Measurements from ENCODE around the gene PLCG2.
"Not testable (repeated sequence)": the region's sequence is repeated elsewhere in the genome, so short reads cannot be mapped to it uniquely, and the experiment has no call there.

The PLCG2 gene

DNA sequence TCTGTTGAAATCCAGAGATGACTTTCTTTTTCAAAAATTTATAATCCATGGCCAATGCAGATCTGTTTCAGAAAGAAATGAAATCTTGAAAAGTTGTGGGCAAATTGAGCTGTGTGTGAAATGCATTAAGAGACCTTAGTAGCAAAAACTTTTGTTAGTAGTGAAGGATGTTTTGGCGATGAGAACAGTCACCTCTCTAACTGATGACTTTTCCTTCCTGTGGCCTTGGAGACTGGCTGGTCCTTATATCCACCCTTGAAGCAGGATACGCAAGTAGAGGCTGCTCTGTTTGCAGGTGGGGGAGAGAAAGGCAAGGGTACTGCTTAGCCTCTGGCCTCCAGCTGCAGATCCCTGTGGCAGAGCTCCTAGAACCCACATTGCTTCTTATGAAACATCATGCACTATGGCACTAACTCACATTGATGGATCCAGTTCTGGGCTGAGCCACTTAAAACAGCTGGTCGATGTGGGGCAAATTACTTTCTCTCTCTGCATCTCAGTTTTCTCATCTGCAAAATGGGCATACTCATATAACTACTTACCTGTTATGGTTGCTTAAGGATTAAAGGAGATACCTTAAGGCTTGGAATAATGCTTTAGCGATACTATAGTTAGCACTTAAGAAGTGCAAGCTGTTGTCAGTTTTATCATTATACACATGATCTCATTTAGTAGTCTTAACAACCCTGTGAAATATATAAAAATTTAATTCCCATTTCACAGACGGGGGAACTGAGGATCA, 142.9 kb downstream of the PLCG2 start:
- in situ Hi-C loops (cut with MboI; ENCODE audit: low pct_unique_long_range_greater_than_20kb, low sequenced_read_pairs), result no loop called here
- DNase-seq, result no peak

DNA sequence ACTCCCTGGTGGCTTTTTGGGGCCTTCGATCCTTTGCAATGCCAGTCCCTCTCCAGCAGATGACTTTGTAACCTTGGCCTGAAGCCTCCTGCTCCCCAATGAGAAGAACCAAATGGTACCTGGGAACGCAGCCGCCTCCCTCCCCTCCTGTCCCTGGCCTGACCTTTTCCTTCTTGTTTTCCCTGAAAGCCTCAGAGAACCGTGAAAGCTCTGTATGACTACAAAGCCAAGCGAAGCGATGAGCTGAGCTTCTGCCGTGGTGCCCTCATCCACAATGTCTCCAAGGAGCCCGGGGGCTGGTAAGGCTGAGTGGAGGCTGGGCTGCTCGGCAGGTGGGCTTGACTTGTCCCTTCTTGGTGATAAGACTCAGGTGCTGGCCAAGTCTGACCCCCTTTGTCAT, 144.2 kb downstream of the PLCG2 start:
- in situ Hi-C loops (cut with MboI; ENCODE audit: low pct_unique_long_range_greater_than_20kb, low sequenced_read_pairs), result no loop called here

DNA sequence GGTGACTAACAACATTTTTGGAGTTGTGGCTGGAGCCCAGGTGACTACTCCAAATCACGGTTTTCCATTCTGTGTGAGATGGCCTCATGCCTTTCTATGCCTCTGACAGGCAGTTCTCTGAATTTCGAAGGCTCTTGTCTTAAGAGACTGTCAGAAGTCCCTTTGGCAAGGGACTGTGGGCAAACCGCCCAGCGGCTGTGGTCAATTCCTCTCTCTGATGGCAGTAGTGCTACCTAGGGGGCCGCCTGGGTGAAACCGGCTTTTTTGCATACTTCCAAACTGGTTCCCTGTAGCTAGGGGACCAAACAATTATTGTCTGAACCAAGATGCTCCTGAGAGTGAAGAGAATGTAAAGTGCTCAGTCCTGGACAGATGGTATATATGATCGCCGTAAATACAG, 145.9 kb downstream of the PLCG2 start:
- in situ Hi-C loops (cut with MboI; ENCODE audit: low pct_unique_long_range_greater_than_20kb, low sequenced_read_pairs), result no loop called here

More for the DNA sequence above, 144.2 kb downstream of the PLCG2 start:
- no peak for DNase-seq

DNA sequence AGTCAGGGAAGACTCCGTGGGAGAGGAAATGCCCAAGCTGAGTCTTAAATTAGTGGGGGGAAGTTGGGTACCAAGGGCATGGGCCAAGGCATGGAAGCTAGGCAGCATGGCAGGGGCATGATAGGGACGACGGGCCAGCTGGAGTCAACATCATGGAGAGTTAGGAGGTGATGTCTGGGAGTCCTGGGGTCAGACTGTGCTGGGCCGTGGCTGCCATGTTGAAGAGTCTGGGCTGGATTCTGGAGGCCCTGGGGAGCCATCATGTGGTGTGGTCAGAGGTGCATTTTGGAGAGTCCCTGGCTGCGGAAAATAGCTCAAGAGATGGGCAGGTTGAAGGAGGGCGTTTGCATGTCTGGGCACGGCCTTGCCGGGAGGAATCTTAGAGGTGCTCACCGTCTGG, 146.9 kb downstream of the PLCG2 start:
- in situ Hi-C loops (cut with MboI; ENCODE audit: low pct_unique_long_range_greater_than_20kb, low sequenced_read_pairs), result no loop called here
- DNase-seq, result no peak

More for the DNA sequence above, 145.9 kb downstream of the PLCG2 start:
- DNase-seq, result no peak

DNA sequence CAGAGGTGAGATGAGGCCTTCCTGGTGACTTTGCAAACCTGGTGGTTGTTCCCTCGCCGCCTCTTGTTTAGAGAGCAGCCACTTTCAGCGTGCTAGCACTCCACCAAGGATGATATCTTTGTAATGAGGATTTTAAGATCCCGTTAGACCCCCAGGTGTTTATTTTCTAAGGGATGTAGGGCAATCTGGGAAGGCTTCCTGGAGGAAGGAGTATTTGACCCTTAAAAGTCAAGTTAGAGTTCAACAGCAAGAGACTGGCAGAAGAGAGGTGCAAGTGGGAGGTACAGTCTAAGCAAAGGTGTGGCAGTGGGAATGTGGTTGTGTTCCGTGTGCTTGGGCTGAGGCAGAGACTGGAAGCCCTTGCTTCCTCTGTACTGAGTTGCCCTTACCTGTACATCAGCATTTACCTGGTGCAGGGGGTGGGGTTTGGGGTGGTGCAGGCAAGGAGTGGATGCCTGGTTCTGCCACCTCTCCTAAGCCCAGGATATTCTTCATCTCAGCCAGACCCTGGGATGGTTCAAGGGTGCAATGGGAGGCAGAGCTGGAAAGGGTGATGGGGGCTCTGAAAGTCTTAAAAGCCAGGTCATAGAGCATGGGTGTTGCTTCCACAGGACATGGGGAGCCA, 148.6 kb downstream of the PLCG2 start:
- in situ Hi-C loops (cut with MboI; ENCODE audit: low pct_unique_long_range_greater_than_20kb, low sequenced_read_pairs), result no loop called here

DNA sequence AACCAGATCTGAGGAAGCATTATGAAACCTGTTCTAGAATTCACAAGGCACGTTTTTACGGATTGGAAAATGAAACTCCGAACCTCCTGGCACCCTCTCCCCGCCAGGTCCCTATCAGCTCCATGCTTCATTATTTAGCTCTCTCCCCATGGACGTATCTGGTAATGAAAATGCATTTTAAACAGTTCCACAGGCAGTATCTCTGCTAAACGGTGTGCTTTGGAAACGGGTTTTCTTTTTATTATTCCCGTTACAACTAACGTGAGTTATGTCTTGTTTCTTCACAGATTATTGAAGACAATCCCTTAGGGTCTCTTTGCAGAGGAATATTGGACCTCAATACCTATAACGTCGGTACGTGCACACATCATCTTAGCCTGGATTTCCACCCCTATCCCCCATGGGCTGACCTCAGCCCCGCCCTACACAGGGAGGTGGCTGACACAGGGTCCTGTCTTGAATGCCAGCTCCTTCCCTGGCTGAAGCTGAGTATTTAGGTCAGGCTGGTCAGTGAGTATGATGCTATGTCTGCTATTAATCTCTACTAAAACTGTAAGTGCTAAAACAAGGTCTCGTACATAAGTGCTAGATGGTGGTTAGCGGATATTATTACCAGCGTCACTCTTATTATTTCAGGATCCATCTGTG, 149.3 kb downstream of the PLCG2 start:
- in situ Hi-C loops (cut with MboI; ENCODE audit: low pct_unique_long_range_greater_than_20kb, low sequenced_read_pairs), result no loop called here
- DNase-seq, result no peak

More for the DNA sequence above, 148.6 kb downstream of the PLCG2 start:
- no peak for DNase-seq

DNA sequence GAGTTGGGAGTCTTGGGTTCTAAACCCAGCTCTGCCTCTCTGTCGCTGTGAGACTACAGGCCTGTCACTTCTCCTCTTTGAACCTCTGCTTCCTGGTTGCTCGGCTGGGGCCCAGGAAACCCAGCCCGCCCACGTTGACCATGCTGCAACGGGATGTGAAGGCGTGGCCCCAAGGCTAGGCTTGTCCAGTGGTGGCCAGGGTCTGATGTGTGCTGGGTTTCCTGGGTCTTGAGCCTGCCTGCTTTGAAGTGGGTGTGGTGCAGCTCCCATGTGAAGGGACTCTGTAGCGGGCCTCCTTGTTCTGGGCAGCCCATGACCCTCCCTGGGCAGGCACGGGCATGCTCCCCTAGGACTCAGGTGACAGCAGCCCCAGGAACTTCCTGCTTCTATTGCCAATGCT, 149.9 kb downstream of the PLCG2 start:
- DNase-seq, result no peak
- in situ Hi-C loops (cut with MboI; ENCODE audit: low pct_unique_long_range_greater_than_20kb, low sequenced_read_pairs), result no loop called here

DNA sequence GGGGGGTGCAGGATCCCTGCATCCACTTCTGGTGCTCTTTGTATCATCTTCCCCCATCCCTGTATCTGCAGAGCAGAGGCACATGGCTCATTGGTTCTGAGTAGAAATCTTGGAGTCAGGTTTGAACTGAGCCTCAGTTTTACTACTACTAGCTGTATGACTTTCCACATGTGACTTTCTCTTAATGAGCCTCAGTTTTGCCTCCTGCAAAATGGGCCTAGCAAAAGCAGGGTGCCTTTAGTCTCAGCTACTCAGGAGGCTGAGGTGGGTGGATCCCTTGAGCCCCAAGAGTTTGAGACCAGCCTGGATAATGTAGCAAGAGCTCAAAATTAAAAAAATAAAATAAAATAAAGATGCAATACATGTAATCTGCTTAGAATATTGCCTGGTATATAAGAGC, 150.8 kb downstream of the PLCG2 start:
- in situ Hi-C loops (cut with MboI; ENCODE audit: low pct_unique_long_range_greater_than_20kb, low sequenced_read_pairs), result no loop called here
- no peak for DNase-seq

DNA sequence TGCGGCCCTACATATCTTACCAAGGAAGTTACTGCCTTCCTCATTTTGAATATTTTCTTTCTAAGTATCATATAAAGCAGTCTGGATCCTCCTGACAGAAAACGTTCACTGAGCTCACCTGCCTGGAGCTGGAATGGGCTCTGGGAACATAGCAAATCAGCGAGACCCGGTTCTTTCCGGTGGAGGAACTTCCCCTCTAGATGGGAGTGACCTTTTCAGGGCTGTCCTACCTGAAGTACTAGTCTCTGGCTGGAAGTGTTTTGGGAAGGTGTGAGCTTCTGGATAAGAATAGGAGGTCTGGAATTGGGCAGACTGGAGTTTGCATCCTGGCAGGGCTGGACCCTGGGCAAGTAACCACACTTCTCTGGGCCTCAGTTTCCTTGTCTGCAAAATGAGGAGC, 152.8 kb downstream of the PLCG2 start:
- in situ Hi-C loops (cut with MboI; ENCODE audit: low pct_unique_long_range_greater_than_20kb, low sequenced_read_pairs), result no loop called here
- DNase-seq, result no peak

DNA sequence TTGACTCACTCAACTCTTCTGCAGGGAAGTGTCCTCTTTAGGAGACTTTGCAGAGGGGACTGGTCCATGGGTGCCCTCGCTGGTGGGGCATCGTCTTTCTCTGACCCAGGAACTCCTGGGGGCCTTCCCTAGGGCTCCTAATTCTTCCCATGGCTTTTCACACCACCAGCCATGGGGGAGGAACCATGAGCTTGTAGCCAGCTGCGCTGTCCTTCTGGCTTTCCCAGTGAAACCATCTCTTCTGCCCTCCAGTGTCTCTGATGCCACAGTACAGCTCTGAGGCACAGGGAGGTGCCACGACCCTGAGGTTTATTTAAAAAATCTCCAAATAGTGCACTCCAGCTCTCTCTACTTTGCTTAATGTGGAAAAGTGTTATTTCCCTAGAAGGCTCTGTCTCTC, 153.6 kb downstream of the PLCG2 start:
- in situ Hi-C loops (cut with MboI; ENCODE audit: low pct_unique_long_range_greater_than_20kb, low sequenced_read_pairs), result no loop called here
- DNase-seq, result no peak

DNA sequence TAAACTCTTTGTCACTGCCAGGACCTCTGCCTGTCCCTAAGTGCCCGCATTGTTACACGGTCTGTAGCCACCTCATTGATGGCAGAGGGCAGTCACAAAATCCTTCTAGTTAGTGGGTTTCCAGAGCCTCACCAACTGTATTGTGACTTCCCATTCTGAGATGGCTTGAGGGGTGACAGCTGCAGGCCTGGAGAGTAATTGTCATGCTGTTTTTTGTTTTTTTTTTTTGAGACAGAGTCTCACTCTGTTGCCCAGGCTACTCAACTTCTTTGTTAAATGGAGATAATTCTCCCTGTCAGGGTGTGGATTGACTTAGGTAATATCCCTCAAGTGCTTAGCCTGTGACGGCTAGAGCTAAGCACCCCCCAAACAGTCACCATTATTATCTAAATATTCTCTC, 154.3 kb downstream of the PLCG2 start:
- DNase-seq, result no peak
- in situ Hi-C loops (cut with MboI; ENCODE audit: low pct_unique_long_range_greater_than_20kb, low sequenced_read_pairs), result no loop called here

DNA sequence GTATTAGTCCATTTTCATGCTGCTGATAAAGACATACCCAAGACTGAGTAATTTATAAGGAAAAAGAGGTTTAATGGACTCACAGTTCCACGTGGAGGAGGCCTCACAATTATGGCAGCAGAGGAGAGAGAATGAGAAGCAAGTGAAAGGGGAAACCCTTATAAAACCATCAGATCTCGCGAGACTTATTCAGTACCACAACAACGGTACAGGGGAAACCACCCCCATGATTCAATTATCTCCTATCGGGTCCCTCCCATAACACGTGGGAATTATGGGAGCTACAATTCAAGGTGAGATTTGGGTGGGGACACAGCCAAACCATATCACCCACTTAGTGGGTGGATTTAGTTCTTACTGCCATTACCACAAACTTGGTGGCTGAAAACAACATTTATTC, 155.6 kb downstream of the PLCG2 start:
- DNase-seq; in situ Hi-C loops (cut with MboI; ENCODE audit: low pct_unique_long_range_greater_than_20kb, low sequenced_read_pairs): not testable (repeated sequence)

DNA sequence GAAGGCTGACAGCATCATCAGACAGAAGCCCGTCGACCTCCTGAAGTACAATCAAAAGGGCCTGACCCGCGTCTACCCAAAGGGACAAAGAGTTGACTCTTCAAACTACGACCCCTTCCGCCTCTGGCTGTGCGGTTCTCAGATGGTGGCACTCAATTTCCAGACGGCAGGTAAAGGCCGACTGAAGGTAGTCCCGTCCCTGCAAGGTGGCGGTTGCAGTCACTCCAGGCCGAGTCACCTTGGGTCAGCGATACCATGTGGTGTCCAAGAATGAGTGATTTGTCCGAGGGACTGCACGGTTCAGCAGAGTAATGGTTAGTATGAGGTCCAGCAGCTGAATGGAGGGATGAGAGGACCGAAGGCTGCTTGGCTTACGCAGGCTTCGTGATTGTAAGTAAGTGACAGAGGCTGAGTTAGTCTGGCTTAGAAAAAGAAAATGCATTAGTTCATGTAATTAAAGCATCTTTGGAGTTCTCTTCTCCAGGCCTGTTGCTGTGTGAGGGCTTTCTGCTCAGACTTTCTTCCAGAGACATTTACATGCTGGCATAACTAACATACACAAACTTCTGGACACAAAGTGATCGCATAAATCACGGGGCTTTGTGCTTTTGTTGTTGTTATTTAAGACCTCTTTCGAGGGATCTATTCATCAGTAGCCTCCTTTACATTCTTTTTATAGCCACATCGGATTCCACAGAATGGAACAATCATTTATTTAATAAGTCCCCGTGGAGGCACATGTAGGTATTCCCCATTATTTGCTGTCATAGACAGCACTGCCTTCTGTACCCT, 157.3 kb downstream of the PLCG2 start:
- DNase-seq, result no peak
- in situ Hi-C loops (cut with MboI; ENCODE audit: low pct_unique_long_range_greater_than_20kb, low sequenced_read_pairs), result no loop called here

DNA sequence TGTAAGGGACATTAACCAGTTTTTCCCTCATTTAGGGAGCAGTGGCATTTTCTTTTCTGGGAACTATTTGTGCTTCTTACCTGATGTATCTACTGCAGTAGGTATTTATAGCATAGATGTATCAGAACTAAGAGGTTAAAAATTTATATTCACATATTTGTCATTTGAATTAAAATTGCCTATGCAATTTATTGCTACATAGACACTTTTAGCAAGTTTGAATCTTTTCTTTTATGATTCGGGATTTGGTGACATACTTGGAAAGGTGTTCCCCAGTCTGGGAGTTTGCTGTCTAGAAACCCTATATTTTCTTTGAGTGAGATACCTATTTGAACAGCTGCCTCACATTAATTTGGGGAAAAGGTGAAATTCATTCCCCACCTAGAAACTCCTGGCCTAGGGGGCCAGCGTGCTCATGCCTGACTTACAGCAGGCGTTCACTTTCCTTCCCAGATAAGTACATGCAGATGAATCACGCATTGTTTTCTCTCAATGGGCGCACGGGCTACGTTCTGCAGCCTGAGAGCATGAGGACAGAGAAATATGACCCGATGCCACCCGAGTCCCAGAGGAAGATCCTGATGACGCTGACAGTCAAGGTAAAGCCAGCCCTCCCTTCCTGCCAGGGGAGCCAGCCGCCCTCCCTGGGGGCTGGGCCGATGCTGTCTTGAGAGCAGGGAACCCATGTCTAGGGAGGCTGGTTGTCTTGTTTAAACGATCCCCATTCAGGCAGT, 158.4 kb downstream of the PLCG2 start:
- no peak for DNase-seq
- in situ Hi-C loops (cut with MboI; ENCODE audit: low pct_unique_long_range_greater_than_20kb, low sequenced_read_pairs), result no loop called here

DNA sequence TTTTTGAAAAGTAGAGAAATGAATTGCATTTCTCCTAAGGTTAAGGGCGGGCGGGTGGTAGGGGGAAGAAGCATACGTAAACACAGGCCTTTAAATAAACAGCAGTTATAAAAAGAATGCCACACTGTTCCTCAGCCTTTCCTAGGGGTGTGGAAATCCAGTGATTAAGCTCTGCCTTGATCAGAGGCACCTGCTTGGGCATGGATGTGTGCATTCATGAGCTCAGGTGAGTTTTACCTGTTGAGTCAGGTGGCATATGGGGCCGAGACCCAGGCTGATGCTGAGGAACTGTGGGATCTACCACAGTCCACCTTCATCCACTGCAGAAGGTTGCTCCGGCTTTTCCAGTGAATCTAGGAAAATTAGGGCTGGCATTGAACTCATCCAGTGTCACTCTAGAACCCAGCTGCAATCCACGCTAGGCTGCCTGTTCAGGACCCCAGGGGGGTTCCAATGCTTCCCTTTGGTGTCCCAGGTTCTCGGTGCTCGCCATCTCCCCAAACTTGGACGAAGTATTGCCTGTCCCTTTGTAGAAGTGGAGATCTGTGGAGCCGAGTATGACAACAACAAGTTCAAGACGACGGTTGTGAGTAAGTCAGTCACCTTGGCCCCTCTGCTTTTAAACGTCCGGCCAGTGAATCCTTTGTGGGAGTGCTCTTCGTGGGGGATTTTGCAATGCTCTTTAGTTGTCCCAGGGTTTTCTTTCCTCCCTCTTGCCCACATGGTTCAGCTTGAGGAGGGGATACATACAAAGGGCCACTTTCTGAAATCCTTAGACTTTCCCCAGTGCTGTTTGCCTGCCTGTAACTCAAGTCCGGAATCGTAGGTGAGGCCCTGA, 159.5 kb downstream of the PLCG2 start:
- no peak for DNase-seq
- in situ Hi-C loops (cut with MboI; ENCODE audit: low pct_unique_long_range_greater_than_20kb, low sequenced_read_pairs), result no loop called here

DNA sequence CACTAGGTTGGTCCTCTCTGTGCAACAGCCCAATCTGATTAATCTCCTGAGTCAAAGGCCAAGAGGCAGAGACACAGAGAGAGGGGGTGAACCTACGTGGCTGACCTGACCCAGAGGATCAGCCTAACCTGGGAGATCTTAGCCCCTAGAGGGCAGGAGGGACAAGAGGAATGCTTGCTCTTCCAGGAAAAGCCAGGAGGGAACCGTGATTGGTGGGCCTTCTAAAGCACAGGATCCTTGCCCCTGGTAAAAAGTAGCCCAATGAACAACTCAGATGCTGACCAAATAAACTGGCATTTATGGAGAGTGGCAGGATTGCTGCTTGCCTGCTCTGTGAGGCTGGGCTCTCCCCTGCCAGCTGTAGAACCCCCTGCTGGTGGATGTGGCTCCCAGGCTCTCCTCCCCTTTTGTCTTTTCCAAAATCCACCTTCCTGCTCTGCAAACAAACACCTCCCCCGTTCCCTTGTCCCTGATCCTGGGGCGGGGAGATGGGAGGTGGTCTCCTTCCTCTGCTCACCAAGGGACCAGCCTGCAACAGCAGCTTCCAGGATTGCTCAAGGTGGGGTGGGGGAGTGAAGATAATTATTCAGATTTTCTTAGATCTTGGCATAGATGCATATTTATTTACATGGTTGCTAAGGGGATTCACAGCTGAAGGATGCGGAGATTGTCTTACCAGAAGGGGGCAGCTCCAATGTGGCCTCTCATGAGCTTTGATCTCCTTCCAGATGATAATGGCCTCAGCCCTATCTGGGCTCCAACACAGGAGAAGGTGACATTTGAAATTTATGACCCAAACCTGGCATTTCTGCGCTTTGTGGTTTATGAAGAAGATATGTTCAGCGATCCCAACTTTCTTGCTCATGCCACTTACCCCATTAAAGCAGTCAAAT, 160.3 kb downstream of the PLCG2 start:
- in situ Hi-C loops (cut with MboI; ENCODE audit: low pct_unique_long_range_greater_than_20kb, low sequenced_read_pairs), result no loop called here

DNA sequence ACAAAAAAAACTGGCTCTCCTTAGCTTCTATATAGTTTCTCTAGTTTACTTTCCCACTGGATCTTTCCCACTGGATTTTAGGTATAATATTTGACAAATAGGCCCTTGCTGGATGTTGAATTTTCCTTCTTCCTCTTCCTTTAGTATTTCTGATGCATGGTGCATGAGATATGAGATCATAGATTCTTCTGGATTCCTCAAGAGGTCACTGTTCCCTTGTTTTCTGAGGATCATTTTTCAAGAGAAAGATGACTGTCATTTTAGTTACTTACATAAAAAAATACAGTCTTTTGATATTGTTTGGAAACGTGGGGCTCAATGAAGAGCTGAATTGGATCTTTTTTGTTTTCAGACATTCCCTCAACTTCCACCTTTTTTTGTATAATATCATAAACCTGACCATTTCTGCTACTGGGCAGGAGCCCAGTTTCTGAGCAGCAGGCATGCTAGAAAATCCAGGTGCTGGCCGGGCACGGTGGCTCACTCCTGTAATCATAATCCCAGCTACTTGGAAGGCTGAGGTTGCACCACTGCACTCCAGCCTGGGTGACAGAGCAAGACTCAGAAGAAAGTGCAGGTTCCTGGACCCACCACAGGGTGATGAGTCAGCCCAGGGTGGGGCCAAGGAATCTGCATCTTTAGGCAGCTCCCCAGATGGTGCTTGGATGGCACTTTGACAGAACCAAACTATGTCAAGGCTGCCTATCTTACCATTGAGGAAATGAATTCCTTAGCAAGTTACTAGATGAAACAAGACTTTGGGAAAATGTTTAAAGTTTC, 161.9 kb downstream of the PLCG2 start:
- in situ Hi-C loops (cut with MboI; ENCODE audit: low pct_unique_long_range_greater_than_20kb, low sequenced_read_pairs), result no loop called here
- peak; percentile 25 for DNase-seq

More for the DNA sequence above, 160.3 kb downstream of the PLCG2 start:
- DNase-seq, result peak; percentile 18
